OCI-LY7 (cell line): ENCODE data around the gene RMND1. TPM values are rescaled to one million over a fixed set of nuclear protein-coding genes. Genes with fewer than 3 reads are reported as not detected.

Experiments used
- BruUV-seq: library from RNA; stranded (reverse); fragments of 400-500 nt; replicated peaks from 2 replicates; lab custom pipeline; 2021; lab: Mats Ljungman, UMichigan
- CTCF ChIA-PET: fragments of 300-600 bp; sonication (Branson Sonifier 250); formaldehyde crosslinking; loops from one replicate; lab custom pipeline; 2022; ENCODE audit warnings: antibody characterized with exemption; ENCODE audit not compliant: unreplicated experiment; lab: Charles Lee
- POLR2A ChIA-PET: fragments of 300-600 bp; sonication (Branson Sonifier 250); formaldehyde crosslinking; loops from one replicate; lab custom pipeline; 2022; ENCODE audit warnings: antibody characterized with exemption; lab: Charles Lee
- DNase-seq: peaks from one replicate; pipeline ENCODE4 v3.0.0-alpha.2; 2015; ENCODE audit warnings: low spot score
- H2AFZ ChIP-seq: fragments of 200-600 bp; sonication (generic), shearing (Covaris generic); 2 replicates; pipeline ENCODE4 v1.6.1; 2014; ENCODE audit warnings: mild to moderate bottlenecking, antibody characterized with exemption, low read length, moderate library complexity
- H3K27ac ChIP-seq: fragments of 200-600 bp; sonication (generic); 2 replicates; pipeline ENCODE4 v1.5.1; 2014; ENCODE audit warnings: mixed run types, low read depth, mild to moderate bottlenecking, moderate library complexity, low read length, inconsistent platforms; ENCODE audit not compliant: poor library complexity, severe bottlenecking
- H3K36me3 ChIP-seq: fragments of 200-600 bp; sonication (generic); 2 replicates; pipeline ENCODE4 v1.6.1; 2014; ENCODE audit warnings: mild to moderate bottlenecking, antibody characterized with exemption, low read length, moderate library complexity, mixed read lengths; ENCODE audit not compliant: insufficient read depth
- H3K4me1 ChIP-seq: fragments of 200-600 bp; sonication (generic); 2 replicates; pipeline ENCODE4 v1.5.1; 2014; ENCODE audit warnings: mild to moderate bottlenecking, low read length; ENCODE audit not compliant: insufficient read depth, poor library complexity, severe bottlenecking
- H3K4me2 ChIP-seq: fragments of 200-600 bp; sonication (generic); 2 replicates; pipeline ENCODE4 v1.6.1; 2014; ENCODE audit warnings: mild to moderate bottlenecking, low read length
- H3K4me3 ChIP-seq: fragments of 200-600 bp; sonication (generic); 2 replicates; pipeline ENCODE4 v1.5.1; 2014; ENCODE audit warnings: mild to moderate bottlenecking, low read depth, low read length; ENCODE audit not compliant: poor library complexity, severe bottlenecking
- H3K79me2 ChIP-seq: fragments of 200-600 bp; sonication (generic); 2 replicates; pipeline ENCODE4 v1.6.1; 2016; ENCODE audit warnings: low read depth, mild to moderate bottlenecking, low read length, moderate library complexity, mixed read lengths; ENCODE audit not compliant: insufficient read depth
- H3K9me2 ChIP-seq: fragments of 200-600 bp; sonication (generic); 2 replicates; pipeline ENCODE4 v1.6.1; 2016; ENCODE audit warnings: mild to moderate bottlenecking, low read length, mixed read lengths; ENCODE audit not compliant: insufficient read depth
- H3K9me3 ChIP-seq: fragments of 200-600 bp; sonication (generic); 2 replicates; pipeline ENCODE4 v1.6.1; 2014; ENCODE audit warnings: mild to moderate bottlenecking, mixed run types, low read length, mixed read lengths
- H4K20me1 ChIP-seq: fragments of 200-600 bp; sonication (generic); 2 replicates; pipeline ENCODE4 v1.6.1; 2014; ENCODE audit warnings: mild to moderate bottlenecking, antibody characterized with exemption, low read length, moderate library complexity, mixed read lengths; ENCODE audit not compliant: insufficient read depth
- EZH2phosphoT487 ChIP-seq: fragments of 200-600 bp; sonication (generic); IDR thresholded peaks from 2 replicates; pipeline ENCODE4 v1.6.1; 2018; ENCODE audit warnings: low read depth, borderline replicate concordance, mild to moderate bottlenecking, mixed run types, antibody characterized with exemption, low read length, moderate library complexity, mixed read lengths
- intact Hi-C: fragments of 100-400 bp; cut with micrococcal nuclease; formaldehyde crosslinking; loops from one replicate; pipeline ENCODE4 v1.10.0; 2022; ENCODE audit not compliant: unreplicated experiment
- total RNA-seq, 2 experiments: library from RNA; depleted of rRNA in 1 of 2; stranded (reverse); fragments of >200 nt in 1 of 2; shearing (Covaris generic) in 1 of 2; gene quantifications; 2 replicates each; pipeline ENCODE4 v1.2.3, GENCODE V29; 2014 to 2022
- TF ChIP-seq, protein P1 (sequence below): fragments of 200-600 bp; sonication (generic); conservative IDR thresholded peaks from 2 replicates; pipeline ENCODE4 v1.5.1; 2014; ENCODE audit warnings: mild to moderate bottlenecking, antibody characterized with exemption, low read length, moderate library complexity, mixed read lengths

The RMND1 gene
- total RNA-seq, 2 experiments from 2014 or later, result 21.2 to 22.3 TPM

- H3K9me2 ChIP-seq, result no peaks in the 10 kb centered on the region
- POLR2A ChIA-PET, result interaction anchor here (0.6 to 1.5 kb wide), 4 partner anchors 14 to 45 kb away, joined by 3 to 10 read pairs (median 4); no protein-coding TSS in a partner anchor
- no peaks in the 10 kb centered on the region for H3K9me3 ChIP-seq
- TF ChIP-seq, protein P1, sequence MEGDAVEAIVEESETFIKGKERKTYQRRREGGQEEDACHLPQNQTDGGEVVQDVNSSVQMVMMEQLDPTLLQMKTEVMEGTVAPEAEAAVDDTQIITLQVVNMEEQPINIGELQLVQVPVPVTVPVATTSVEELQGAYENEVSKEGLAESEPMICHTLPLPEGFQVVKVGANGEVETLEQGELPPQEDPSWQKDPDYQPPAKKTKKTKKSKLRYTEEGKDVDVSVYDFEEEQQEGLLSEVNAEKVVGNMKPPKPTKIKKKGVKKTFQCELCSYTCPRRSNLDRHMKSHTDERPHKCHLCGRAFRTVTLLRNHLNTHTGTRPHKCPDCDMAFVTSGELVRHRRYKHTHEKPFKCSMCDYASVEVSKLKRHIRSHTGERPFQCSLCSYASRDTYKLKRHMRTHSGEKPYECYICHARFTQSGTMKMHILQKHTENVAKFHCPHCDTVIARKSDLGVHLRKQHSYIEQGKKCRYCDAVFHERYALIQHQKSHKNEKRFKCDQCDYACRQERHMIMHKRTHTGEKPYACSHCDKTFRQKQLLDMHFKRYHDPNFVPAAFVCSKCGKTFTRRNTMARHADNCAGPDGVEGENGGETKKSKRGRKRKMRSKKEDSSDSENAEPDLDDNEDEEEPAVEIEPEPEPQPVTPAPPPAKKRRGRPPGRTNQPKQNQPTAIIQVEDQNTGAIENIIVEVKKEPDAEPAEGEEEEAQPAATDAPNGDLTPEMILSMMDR, result no peak
- no peak for TF ChIP-seq EZH2phosphoT487
- peak overlapping the region; percentile 69 for H3K4me2 ChIP-seq
- CTCF ChIA-PET, result no interaction called here
- no peak for DNase-seq
- peaks cover 25% of the 10 kb centered on the region for H3K36me3 ChIP-seq
- no TSS peak for BruUV-seq
- H2AFZ ChIP-seq, result no peak overlapping the region
- H3K27ac ChIP-seq, result peak overlapping the region; percentile 66
- intact Hi-C loops, result no loop called here
- no peaks in the 10 kb centered on the region for H4K20me1 ChIP-seq
- H3K79me2 ChIP-seq, result peaks cover 82% of the 10 kb centered on the region
- peak overlapping the region; percentile 47 for H3K4me3 ChIP-seq
- H3K4me1 ChIP-seq, result peaks cover 72% of the 10 kb centered on the region
Measured at GRCh38 chr6:151375833-151376232, 76.1 kb downstream of the RMND1 start.

- H3K4me3 ChIP-seq, result no peak overlapping the region
- no peak for DNase-seq
- H4K20me1 ChIP-seq, result no peaks in the 10 kb centered on the region
- no peaks in the 10 kb centered on the region for H3K9me2 ChIP-seq
- H3K4me2 ChIP-seq, result peak overlapping the region; percentile 37
- ChIA-PET POLR2A (interaction anchor here (0.6 to 1.3 kb wide), 5 partner anchors 11 to 464 kb away, joined by 3 to 5 read pairs (median 3); no protein-coding TSS in a partner anchor), CTCF (interaction anchor here (0.5 kb wide), 1 partner anchor 15 kb away, joined by 3 read pairs; no protein-coding TSS in a partner anchor)
- no peak overlapping the region for H2AFZ ChIP-seq
- no TSS peak for BruUV-seq
- peaks cover 42% of the 10 kb centered on the region for H3K36me3 ChIP-seq
- TF ChIP-seq, protein P1, result no peak
- TF ChIP-seq EZH2phosphoT487, result no peak
- intact Hi-C loops, result no loop called here
- no peak overlapping the region for H3K27ac ChIP-seq
- peaks cover 59% of the 10 kb centered on the region for H3K4me1 ChIP-seq
- no peaks in the 10 kb centered on the region for H3K9me3 ChIP-seq
- H3K79me2 ChIP-seq, result peaks cover 69% of the 10 kb centered on the region
Measured at GRCh38 chr6:151374036-151374683, 77.8 kb downstream of the RMND1 start.

DNA sequence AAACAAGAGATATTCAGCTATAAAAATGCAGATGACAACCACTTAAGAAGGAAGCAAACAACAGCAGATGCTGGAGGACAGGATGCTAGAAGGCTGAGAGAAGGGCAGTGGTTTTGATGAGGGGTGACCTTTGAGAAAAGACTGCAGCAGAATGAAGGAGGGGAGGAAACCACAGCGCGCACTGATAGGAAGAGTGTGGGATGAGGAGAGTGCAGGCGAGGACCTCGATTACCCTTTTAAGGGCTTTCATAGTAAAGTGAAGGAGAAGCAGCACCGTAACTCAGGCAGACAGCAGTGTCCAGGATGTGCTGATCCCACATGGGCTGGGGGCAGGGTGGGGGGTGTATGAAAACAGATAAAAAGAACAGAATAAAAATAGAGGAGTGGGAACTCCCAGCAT lies 79.8 kb downstream of the RMND1 start:
- no peak for TF ChIP-seq EZH2phosphoT487
- TF ChIP-seq, protein P1, result no peak
- Histone ChIP-seq H3K4me1 (peaks cover 39% of the 10 kb centered on the region), H3K9me3 (no peaks in the 10 kb centered on the region), H3K4me3 (no peak overlapping the region), H3K36me3 (peaks cover 53% of the 10 kb centered on the region), H3K4me2 (no peak overlapping the region), H2AFZ (no peak overlapping the region), H3K79me2 (peaks cover 52% of the 10 kb centered on the region), H3K9me2 (no peaks in the 10 kb centered on the region), H3K27ac (no peak overlapping the region), H4K20me1 (no peaks in the 10 kb centered on the region)
- no TSS peak for BruUV-seq
- ChIA-PET POLR2A (no interaction called here), CTCF (no interaction called here)
- intact Hi-C loops, result no loop called here
- DNase-seq, result no peak
